Panc1 (cell line): Measurements from ENCODE around the gene VAPB. TPM values are rescaled to one million over a fixed set of nuclear protein-coding genes. Genes with fewer than 3 reads are reported as not detected.

ENCODE experiments used
- ATAC-seq: fragments of 200-7000 bp; cut with Tn5 transposase; 2 replicates; pipeline ENCODE4 v1.9.1; 2020; ENCODE audit warnings: mild to moderate bottlenecking, moderate library complexity
- BruUV-seq: library from RNA; stranded (reverse); fragments of 400-500 nt; replicated peaks from 2 replicates; lab custom pipeline; 2021; lab: Mats Ljungman, UMichigan
- CTCF ChIA-PET: fragments of 300-600 bp; sonication (Branson Sonifier 250); formaldehyde crosslinking; loops from one replicate; lab custom pipeline; 2022; ENCODE audit warnings: antibody characterized with exemption; lab: Charles Lee
- POLR2A ChIA-PET: fragments of 300-600 bp; sonication (Branson Sonifier 250); formaldehyde crosslinking; loops from one replicate; lab custom pipeline; 2022; ENCODE audit warnings: antibody characterized with exemption; lab: Charles Lee
- DNase-seq: peaks from one replicate; pipeline ENCODE4 v3.0.0-alpha.2; 2010; ENCODE audit warnings: low read depth, low spot score
- H3K27ac ChIP-seq: 2 replicates; pipeline ENCODE4 v1.5.1; 2011; ENCODE audit warnings: mild to moderate bottlenecking, low read length, inconsistent platforms
- H3K27me3 ChIP-seq: fragments of 200-500 bp; sonication (Bioruptor generic); 2 replicates; pipeline ENCODE4 v1.6.0; 2014; ENCODE audit warnings: low read length, inconsistent platforms; ENCODE audit not compliant: control insufficient read depth, insufficient read depth
- H3K36me3 ChIP-seq: fragments of 200-500 bp; sonication (Bioruptor generic); 2 replicates; pipeline ENCODE4 v1.5.1; 2014; ENCODE audit warnings: inconsistent platforms, mild to moderate bottlenecking, low read length, moderate library complexity; ENCODE audit not compliant: control insufficient read depth, insufficient read depth
- H3K4me1 ChIP-seq: 2 replicates; pipeline ENCODE4 v1.5.1; 2011; ENCODE audit warnings: inconsistent platforms, mild to moderate bottlenecking, low read length, moderate library complexity; ENCODE audit not compliant: control insufficient read depth, insufficient read depth
- H3K4me3 ChIP-seq, 2 experiments: 2 replicates each; pipeline ENCODE4 v1.5.1; 2011 to 2012; ENCODE audit warnings: low read depth in 2 of 2, low read length in 2 of 2, mild to moderate bottlenecking in 2 of 2, inconsistent platforms in 1 of 2, moderate library complexity in 1 of 2
- H3K9me3 ChIP-seq: fragments of 200-500 bp; sonication (Bioruptor generic); 2 replicates; pipeline ENCODE4 v1.5.1; 2014; ENCODE audit warnings: low read depth, mild to moderate bottlenecking, inconsistent platforms, low read length, moderate library complexity; ENCODE audit not compliant: control insufficient read depth, insufficient read depth
- POLR2AphosphoS5 ChIP-seq: IDR thresholded peaks from 2 replicates; pipeline ENCODE4 v1.6.1; 2012; ENCODE audit warnings: mild to moderate bottlenecking, low read depth, low read length, moderate library complexity
- REST ChIP-seq, 2 experiments: IDR thresholded peaks; 2 replicates each; pipeline ENCODE4 v1.6.1; 2011 to 2012; ENCODE audit warnings: low read depth in 2 of 2, control low read depth in 1 of 2, low read length in 1 of 2, mild to moderate bottlenecking in 1 of 2, moderate library complexity in 1 of 2; ENCODE audit not compliant: insufficient read depth in 1 of 2
- SIN3A ChIP-seq: IDR thresholded peaks from 2 replicates; pipeline ENCODE4 v1.6.1; 2012; ENCODE audit warnings: low read depth, mild to moderate bottlenecking, low read length, moderate library complexity, borderline replicate concordance; ENCODE audit not compliant: insufficient read depth
- TCF7L2 ChIP-seq: IDR thresholded peaks from 2 replicates; pipeline ENCODE4 v1.6.1; 2011; ENCODE audit warnings: mild to moderate bottlenecking, low read depth, low read length, inconsistent platforms
- in situ Hi-C: cut with HindIII; loops from 2 replicates; pipeline ENCODE4 v1.10.0; 2016; ENCODE audit warnings: low sequenced_read_pairs, low pct_unique_long_range_greater_than_20kb
- intact Hi-C: fragments of 100-400 bp; cut with micrococcal nuclease; formaldehyde crosslinking; loops from one replicate; pipeline ENCODE4 v1.10.0; 2022; ENCODE audit not compliant: unreplicated experiment
- total RNA-seq: library from RNA; stranded (reverse); gene quantifications from one replicate; pipeline ENCODE4 v1.2.1, GENCODE V29; 2021; ENCODE audit not compliant: unreplicated experiment
- TF ChIP-seq, protein P1 (sequence below): fragments of 450-650 bp; IDR thresholded peaks from 2 replicates; pipeline ENCODE4 v1.5.1; 2017; ENCODE audit warnings: mild to moderate bottlenecking

Gene VAPB
- total RNA-seq, 1 experiment from 2014 or later, result 50.9 TPM

- H3K27me3 ChIP-seq, result no peaks in the 10 kb centered on the region
- ChIA-PET CTCF (no interaction called here), POLR2A (no interaction called here)
- BruUV-seq, result no TSS peak
- H3K4me3 ChIP-seq, result no peak overlapping the region
- no peak for ATAC-seq
- no peaks in the 10 kb centered on the region for H3K4me1 ChIP-seq
- intact Hi-C loops (no loop called here), in situ Hi-C loops (no loop called here)
- no peak for DNase-seq
- H3K36me3 ChIP-seq, result no peaks in the 10 kb centered on the region
- H3K27ac ChIP-seq, result no peak overlapping the region
- TF ChIP-seq REST (IDR thresholded peaks at IDR 0.05; ENCODE audit: insufficient read depth in 1 of 2, low read depth in 2 of 2, low read length in 1 of 2), result no peak
- TF ChIP-seq, protein P1, sequence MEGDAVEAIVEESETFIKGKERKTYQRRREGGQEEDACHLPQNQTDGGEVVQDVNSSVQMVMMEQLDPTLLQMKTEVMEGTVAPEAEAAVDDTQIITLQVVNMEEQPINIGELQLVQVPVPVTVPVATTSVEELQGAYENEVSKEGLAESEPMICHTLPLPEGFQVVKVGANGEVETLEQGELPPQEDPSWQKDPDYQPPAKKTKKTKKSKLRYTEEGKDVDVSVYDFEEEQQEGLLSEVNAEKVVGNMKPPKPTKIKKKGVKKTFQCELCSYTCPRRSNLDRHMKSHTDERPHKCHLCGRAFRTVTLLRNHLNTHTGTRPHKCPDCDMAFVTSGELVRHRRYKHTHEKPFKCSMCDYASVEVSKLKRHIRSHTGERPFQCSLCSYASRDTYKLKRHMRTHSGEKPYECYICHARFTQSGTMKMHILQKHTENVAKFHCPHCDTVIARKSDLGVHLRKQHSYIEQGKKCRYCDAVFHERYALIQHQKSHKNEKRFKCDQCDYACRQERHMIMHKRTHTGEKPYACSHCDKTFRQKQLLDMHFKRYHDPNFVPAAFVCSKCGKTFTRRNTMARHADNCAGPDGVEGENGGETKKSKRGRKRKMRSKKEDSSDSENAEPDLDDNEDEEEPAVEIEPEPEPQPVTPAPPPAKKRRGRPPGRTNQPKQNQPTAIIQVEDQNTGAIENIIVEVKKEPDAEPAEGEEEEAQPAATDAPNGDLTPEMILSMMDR, result no peak
- TF ChIP-seq TCF7L2, result no peak
- no peak for TF ChIP-seq POLR2AphosphoS5
- no peak for TF ChIP-seq SIN3A
- H3K9me3 ChIP-seq, result no peaks in the 10 kb centered on the region
These were observed 74.2 kb downstream of the VAPB start for GRCh38 chr20:58463256-58463655.

GRCh38 chr20:58464838-58465237 is 75.8 kb downstream of the VAPB start:
- CTCF ChIA-PET, result no interaction called here
- DNase-seq (no peak), ATAC-seq (no peak)
- POLR2A ChIA-PET, result interaction anchor here (0.5 kb wide), 1 partner anchor 34 kb away, joined by 4 read pairs; no protein-coding TSS in a partner anchor
- intact Hi-C loops, result no loop called here
- Histone ChIP-seq H3K9me3 (no peaks in the 10 kb centered on the region), H3K27ac (no peak overlapping the region), H3K36me3 (no peaks in the 10 kb centered on the region), H3K4me3 (no peak overlapping the region), H3K27me3 (no peaks in the 10 kb centered on the region), H3K4me1 (no peaks in the 10 kb centered on the region)
- in situ Hi-C loops, result no loop called here
- TF ChIP-seq, protein P1, result no peak
- BruUV-seq, result no TSS peak
